Mucosa of rectum (tissue), 2 donors: ENCODE results near the gene ACAP3.

Experiments used
- H3K27ac ChIP-seq, 2 donors: one replicate each; pipeline ENCODE4 v1.7.0; 2013; ENCODE audit warnings: inconsistent platforms in 2 of 2, low read depth in 2 of 2, low read length in 2 of 2
- H3K27me3 ChIP-seq, 2 donors: one replicate each; pipeline ENCODE4 v1.7.0; 2013; ENCODE audit warnings: low read length in 2 of 2; ENCODE audit not compliant: control insufficient read depth in 2 of 2, insufficient read depth in 2 of 2
- H3K36me3 ChIP-seq, 2 donors: one replicate each; pipeline ENCODE4 v1.7.0; 2013; ENCODE audit warnings: low read length in 2 of 2; ENCODE audit not compliant: control insufficient read depth in 2 of 2, insufficient read depth in 2 of 2
- H3K4me1 ChIP-seq, 2 donors: one replicate each; pipeline ENCODE4 v1.7.0; 2013; ENCODE audit warnings: low read length in 2 of 2, mild to moderate bottlenecking in 1 of 2; ENCODE audit not compliant: control insufficient read depth in 2 of 2, insufficient read depth in 2 of 2
- H3K4me3 ChIP-seq, 2 donors: one replicate each; pipeline ENCODE4 v1.7.0; 2013; ENCODE audit warnings: low read length in 2 of 2
- H3K9ac ChIP-seq, 2 donors: one replicate each; pipeline ENCODE4 v1.7.0; 2013; ENCODE audit warnings: low read length in 2 of 2, low read depth in 1 of 2, mild to moderate bottlenecking in 1 of 2
- H3K9me3 ChIP-seq, 2 donors: one replicate each; pipeline ENCODE4 v1.7.0; 2013; ENCODE audit warnings: low read length in 2 of 2; ENCODE audit not compliant: control insufficient read depth in 2 of 2
- donor health status: healthy.
- donor health status: Normal muscosa, but diverticular disease.

Gene ACAP3

DNA sequence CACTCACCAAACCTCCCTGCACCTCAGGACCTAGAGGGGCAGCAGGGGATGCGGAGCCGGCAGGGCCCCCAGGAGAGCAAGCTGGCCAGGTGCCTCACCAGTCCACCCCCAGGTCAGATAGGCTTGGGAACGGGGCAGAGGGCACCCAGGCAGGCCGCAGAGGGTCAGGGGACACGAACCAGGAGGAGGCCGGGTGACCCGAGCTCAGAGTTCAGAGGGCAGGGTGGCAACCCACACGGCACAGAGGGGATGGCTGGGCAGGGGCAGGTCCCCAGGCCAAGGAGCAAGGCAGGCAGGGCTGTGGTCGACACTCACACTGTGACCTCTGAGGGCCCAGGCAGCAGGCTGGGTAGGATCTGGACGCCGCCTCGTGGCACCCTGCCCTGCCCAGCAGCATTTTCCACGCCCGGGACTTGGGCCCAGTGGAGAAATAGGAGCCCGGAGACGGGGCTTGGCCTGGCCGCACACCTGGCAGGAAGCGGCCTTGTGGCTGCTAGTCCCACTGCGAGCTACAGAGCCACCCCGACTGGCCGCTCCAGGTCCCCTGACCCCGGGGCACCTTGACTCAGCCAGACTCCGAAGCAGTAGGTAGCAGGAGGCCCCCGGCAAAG, 36.2 kb upstream of the ACAP3 start:
- H3K9ac ChIP-seq, result no peak overlapping the region
- peak overlapping the region in 1 of 2 donors; percentile 41 for H3K27ac ChIP-seq
- H3K4me3 ChIP-seq, result no peak overlapping the region
- H3K4me1 ChIP-seq, result peaks cover 28 to 42% of the 10 kb centered on the region in 2 donors
- peaks cover 12 to 15% of the 10 kb centered on the region in 2 donors for H3K36me3 ChIP-seq
- no peaks in the 10 kb centered on the region for H3K9me3 ChIP-seq
- H3K27me3 ChIP-seq, result no peaks in the 10 kb centered on the region

DNA sequence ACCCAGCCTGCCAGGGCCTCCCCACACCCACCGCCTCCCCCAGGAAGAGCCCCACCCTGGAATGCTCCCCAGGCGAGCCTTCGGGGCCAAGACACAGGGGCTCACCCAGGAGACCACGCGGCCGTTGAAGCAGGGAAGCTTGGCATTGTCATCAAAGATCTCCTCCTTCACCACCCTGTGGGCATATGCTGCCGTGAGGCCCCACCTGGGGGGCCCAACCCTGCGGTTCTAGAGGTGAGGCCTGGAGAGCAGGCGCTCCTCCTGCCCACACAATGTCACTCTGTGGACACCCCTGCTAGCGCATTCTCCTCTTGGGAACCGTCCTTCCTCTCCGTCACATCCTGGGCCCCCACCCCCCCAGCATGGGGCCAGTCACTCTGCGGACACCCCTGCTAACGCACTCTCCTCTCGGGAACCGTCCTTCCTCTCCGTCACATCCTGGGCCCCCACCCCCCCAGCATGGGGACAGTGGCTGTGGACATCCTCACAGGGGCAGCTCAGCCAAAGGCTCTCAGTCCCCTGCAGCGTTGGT, 34.9 kb upstream of the ACAP3 start:
- peaks cover 16 to 21% of the 10 kb centered on the region in 2 donors for H3K36me3 ChIP-seq
- H3K27ac ChIP-seq, result no peak overlapping the region
- no peaks in the 10 kb centered on the region for H3K9me3 ChIP-seq
- H3K9ac ChIP-seq, result no peak overlapping the region
- no peak overlapping the region for H3K4me3 ChIP-seq
- H3K4me1 ChIP-seq, result peaks cover 20 to 35% of the 10 kb centered on the region in 2 donors
- no peaks in the 10 kb centered on the region for H3K27me3 ChIP-seq

DNA sequence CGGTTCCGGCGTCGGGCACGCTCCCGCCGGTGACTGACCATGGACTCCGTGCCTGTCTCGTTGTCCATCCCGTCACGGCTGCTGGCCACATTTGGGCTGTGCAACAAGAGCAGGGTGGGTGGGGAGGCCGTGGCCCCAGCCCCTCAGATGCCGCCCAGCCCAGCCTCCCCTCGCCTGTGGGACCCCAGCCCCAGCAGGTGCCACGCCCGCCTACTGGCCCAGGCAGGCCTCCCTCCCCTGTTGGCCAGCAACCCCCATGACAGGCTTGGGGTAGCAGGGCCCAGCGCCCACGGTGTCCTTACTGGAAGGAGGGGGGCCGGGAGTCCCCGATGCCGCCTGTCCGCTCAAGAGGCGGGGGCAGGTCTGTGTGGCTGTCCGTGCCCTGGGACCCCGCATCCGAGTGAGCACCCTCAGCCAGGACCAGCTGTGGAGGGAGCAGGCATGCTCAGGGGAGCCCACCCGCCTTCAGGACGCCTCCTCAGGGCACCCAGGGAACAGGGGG, 34.4 kb upstream of the ACAP3 start:
- Histone ChIP-seq H3K27me3 (no peaks in the 10 kb centered on the region), H3K9ac (no peak overlapping the region), H3K4me1 (peaks cover 15 to 29% of the 10 kb centered on the region in 2 donors), H3K9me3 (no peaks in the 10 kb centered on the region), H3K4me3 (no peak overlapping the region), H3K27ac (no peak overlapping the region), H3K36me3 (peaks cover 16 to 21% of the 10 kb centered on the region in 2 donors)

DNA sequence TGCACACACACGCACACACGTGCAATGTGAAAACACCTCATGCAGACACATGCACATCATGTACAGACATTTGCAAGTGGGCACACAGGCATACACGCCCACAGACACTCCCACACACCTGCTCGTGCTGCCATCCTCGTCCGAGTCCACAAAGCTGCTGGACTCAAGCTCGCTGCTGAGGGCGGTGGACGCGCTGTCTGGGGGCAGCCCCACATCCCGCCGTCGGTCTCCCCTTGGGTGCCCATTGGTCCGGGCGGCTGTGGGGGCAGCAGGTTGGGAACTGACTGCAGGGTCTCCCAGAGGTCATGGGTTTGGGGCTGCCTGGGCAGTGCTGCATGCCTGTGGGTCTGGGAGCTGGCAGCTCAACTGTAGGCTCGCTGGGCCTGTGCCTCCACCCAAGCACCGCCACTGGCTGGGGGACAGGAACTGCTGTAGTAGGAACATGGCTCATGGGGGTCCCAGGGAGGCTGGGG, 33.9 kb upstream of the ACAP3 start:
- Histone ChIP-seq H3K4me1 (peaks cover 9 to 24% of the 10 kb centered on the region in 2 donors), H3K36me3 (peaks cover 16 to 21% of the 10 kb centered on the region in 2 donors), H3K9me3 (no peaks in the 10 kb centered on the region), H3K27me3 (no peaks in the 10 kb centered on the region), H3K27ac (no peak overlapping the region), H3K9ac (no peak overlapping the region), H3K4me3 (no peak overlapping the region)

DNA sequence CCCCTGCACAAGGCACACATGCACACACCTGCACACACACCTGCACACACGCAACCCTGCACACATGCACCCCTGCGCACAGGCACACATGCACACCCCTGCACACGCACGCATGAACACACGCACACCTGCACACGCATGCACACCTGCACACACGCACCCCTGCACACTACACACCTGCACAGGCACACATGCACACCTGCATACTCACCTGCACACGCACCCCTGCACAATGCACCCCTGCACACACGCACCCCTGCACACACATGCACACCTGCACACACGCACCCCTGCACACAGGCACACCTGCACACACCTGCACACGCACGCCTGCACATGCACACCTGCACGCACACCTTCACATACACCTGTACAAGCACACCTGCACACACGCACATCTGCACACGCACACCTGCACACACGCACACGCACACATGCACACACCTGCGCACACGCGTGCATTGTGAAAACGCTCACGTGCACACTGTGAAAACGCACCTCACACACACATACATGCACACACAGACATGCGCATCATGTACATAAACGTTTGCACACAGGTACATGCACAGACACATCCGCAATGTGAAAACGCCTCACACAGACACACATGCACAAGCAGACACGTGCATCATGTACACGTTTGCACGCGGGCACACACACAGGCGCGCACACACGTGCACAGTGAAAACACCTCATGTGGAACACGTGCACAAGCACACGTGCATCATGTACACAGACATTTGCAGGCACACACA, 33.2 kb upstream of the ACAP3 start:
- H3K36me3 ChIP-seq, result peaks cover 16 to 21% of the 10 kb centered on the region in 2 donors
- H3K9ac ChIP-seq, result no peak overlapping the region
- no peaks in the 10 kb centered on the region for H3K27me3 ChIP-seq
- H3K27ac ChIP-seq, result no peak overlapping the region
- no peaks in the 10 kb centered on the region for H3K9me3 ChIP-seq
- no peak overlapping the region for H3K4me3 ChIP-seq
- H3K4me1 ChIP-seq, result peaks cover 4 to 18% of the 10 kb centered on the region in 2 donors

DNA sequence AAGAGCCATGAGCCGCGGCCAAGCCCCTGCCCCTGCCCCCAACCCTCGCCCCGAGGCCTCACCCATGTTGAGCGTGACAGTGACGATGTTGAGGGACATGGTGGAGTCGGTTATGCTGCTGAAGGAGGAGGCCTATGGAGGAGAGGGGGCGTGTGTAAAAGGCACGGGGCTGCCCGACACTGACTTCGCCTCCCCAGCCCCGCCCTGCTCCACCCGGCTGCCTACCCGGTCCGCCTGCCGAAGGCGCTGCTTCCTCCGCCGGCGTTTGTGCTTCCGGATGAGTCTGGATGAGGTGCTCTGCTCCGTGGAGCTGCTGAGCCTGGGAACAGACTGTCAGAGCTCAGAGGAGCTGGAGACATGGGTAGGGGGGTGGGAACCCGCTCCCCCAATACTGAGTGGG, 32.5 kb upstream of the ACAP3 start:
- H3K9ac ChIP-seq, result no peak overlapping the region
- H3K4me1 ChIP-seq, result peaks cover 0 to 11% of the 10 kb centered on the region in 2 donors
- peaks cover 16 to 23% of the 10 kb centered on the region in 2 donors for H3K36me3 ChIP-seq
- H3K4me3 ChIP-seq, result no peak overlapping the region
- no peaks in the 10 kb centered on the region for H3K27me3 ChIP-seq
- H3K27ac ChIP-seq, result no peak overlapping the region
- no peaks in the 10 kb centered on the region for H3K9me3 ChIP-seq

DNA sequence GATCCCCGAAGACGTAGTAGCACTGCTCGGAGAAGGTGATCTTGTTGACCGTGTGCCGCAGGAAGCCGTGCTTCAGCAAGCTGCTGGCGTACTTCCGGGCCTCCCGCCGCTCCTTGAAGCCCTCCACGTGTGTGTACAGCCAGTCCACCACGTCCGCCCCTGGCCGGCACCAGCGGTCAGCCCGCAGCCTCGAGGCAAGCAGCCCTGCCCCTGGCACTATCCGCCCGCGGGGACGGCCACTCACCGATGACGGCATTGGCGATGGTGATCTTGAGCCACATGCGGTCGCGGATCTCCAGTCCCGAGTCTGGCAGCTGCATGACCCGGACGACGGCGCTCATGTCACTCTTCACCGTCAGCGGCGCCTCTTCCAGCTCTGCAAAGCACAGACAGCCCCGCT, 30.5 kb upstream of the ACAP3 start:
- Histone ChIP-seq H3K9me3 (no peaks in the 10 kb centered on the region), H3K4me3 (no peak overlapping the region), H3K27me3 (no peaks in the 10 kb centered on the region), H3K36me3 (peaks cover 16 to 23% of the 10 kb centered on the region in 2 donors), H3K27ac (no peak overlapping the region), H3K4me1 (peaks cover 2% of the 10 kb centered on the region in 2 donors), H3K9ac (no peak overlapping the region)

DNA sequence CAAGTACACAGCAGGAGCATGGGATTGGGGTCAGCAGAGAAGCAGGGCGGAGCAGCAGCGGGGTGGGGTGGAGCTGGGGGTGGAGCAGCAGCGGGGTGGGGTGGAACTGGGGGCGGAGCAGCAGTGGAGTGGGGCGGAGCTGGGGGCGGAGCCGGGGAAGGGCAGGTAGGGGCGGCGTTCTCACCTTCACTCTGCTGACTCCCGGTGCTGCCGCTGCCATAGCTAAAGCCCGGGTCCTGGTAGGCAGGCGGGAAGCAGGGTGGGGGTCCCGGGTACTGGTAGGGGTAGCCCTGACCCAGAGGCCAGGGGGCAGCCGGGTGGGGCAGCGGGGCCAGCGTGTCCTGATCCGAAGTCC, 30.0 kb upstream of the ACAP3 start:
- peaks cover 5 to 7% of the 10 kb centered on the region in 2 donors for H3K4me1 ChIP-seq
- H3K27me3 ChIP-seq, result no peaks in the 10 kb centered on the region
- no peak overlapping the region for H3K9ac ChIP-seq
- no peak overlapping the region for H3K4me3 ChIP-seq
- peaks cover 16 to 23% of the 10 kb centered on the region in 2 donors for H3K36me3 ChIP-seq
- H3K9me3 ChIP-seq, result no peaks in the 10 kb centered on the region
- no peak overlapping the region for H3K27ac ChIP-seq

DNA sequence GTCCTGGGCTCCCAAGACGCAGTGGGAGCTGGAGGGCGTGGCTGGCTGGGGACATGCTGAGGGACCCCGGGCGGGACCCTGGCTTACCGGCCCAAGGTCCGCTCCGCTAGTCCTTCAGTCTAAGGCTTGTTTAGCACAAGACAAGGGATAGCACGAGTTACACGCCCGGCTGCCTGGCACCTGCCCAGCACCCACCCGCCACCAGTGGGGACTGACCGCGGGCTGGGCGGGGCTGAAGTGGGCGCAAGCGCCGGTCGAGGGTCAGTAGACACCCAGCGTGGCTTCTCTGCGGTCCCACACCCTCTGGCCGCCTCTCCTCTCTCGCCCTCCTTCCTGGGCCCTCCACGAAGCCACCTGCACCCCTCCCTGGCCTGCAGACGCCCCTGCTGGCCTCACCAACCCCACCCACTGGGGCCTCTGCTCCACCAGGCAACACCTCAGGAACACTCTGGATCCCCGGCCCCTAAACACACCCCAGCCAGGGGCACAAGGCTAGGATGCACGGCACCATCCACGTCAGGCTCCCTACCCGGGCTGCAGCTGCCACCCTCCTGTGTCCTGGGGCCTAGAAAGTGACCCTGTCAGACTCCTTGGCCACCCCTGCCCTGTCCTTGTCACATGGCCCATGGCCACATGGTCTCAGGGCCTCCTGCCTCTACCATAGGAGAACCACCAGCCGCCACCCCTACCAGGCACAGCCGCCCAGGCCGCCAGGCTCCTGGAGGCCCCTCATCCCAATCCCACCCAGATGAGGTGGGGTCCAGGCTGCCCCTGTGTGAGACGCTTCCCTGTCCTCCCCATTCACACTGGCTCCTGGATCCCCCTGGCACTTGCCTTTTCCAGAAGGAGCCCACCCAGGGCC, 29.4 kb upstream of the ACAP3 start:
- H3K27ac ChIP-seq, result no peak overlapping the region
- H3K4me1 ChIP-seq, result peaks cover 8 to 12% of the 10 kb centered on the region in 2 donors
- peaks cover 16 to 23% of the 10 kb centered on the region in 2 donors for H3K36me3 ChIP-seq
- no peak overlapping the region for H3K4me3 ChIP-seq
- peaks cover 0 to 5% of the 10 kb centered on the region in 2 donors for H3K27me3 ChIP-seq
- H3K9me3 ChIP-seq, result no peaks in the 10 kb centered on the region
- H3K9ac ChIP-seq, result no peak overlapping the region
